Natural killer cell treated with Interleukin-12 subunit alpha and Interleukin-12 subunit beta and Interleukin-15 and Interleukin-18, amount 100 ng/mL, for 72 hours (primary cell): ENCODE data around the gene F2R. TPM values are rescaled to one million over a fixed set of nuclear protein-coding genes. Genes with fewer than 3 reads are reported as not detected.

Experiments
- ATAC-seq, 2 donors: fragments of 150-1000 bp; cut with Tn5 transposase in 1 of 2; sonication (Bioruptor Pico), chemical (Tn5 transposase) in 1 of 2; 2 replicates each; pipeline ENCODE4 v1.10.0; 2021
- DNase-seq: peaks from one replicate; pipeline ENCODE4 v3.0.0; 2022; ENCODE audit warnings: low spot score
- H3K27ac Mint-ChIP-seq, 2 donors: 1 replicate in 1 of 2; 2 replicates in 1 of 2; pipeline ENCODE4 v1.8.0; 2022; ENCODE audit warnings: mixed read lengths in 2 of 2, mild to moderate bottlenecking in 1 of 2, moderate library complexity in 1 of 2
- H3K27me3 Mint-ChIP-seq, 2 donors: 1 replicate in 1 of 2; 2 replicates in 1 of 2; pipeline ENCODE4 v1.8.0; 2022; ENCODE audit warnings: mixed read lengths in 2 of 2
- H3K36me3 Mint-ChIP-seq: one replicate; pipeline ENCODE4 v1.8.0; 2022; ENCODE audit warnings: mixed read lengths
- H3K4me1 Mint-ChIP-seq, 2 donors: 1 replicate in 1 of 2; 2 replicates in 1 of 2; pipeline ENCODE4 v1.8.0; 2022; ENCODE audit warnings: low read depth in 2 of 2, mixed read lengths in 2 of 2, mild to moderate bottlenecking in 1 of 2
- H3K4me3 Mint-ChIP-seq: one replicate; pipeline ENCODE4 v1.8.0; 2022; ENCODE audit warnings: mixed read lengths
- H3K9me3 Mint-ChIP-seq: 2 replicates; pipeline ENCODE4 v1.8.0; 2022; ENCODE audit warnings: mixed read lengths
- total RNA-seq, 2 donors: library from RNA; stranded (reverse); gene quantifications; one replicate each; pipeline ENCODE4 v1.2.3, GENCODE V29; 2022

The F2R gene
- total RNA-seq, 2 donors from 2014 or later = 8.1 to 23.7 TPM

DNA sequence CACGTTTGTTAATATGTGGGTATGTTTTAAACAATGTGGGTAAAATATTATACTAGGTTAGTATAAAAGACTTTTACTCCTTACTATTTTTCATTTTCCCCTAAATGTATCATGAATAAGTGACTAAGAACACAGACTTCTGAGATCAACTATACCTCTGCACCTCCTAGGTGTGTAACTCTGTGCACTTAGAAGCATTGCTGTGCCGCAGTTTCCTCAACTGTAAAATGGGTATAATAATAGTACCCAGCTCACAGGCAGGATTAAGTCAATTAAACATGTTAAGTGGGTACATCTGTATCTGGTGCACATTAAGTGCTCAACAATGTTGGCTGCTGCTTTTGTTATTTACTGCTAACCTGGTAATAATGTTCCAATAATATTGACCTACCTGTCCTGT lies 21.6 kb upstream of the F2R start:
- H3K36me3 Mint-ChIP-seq = peaks cover 13% of the 10 kb centered on the region
- H3K4me3 Mint-ChIP-seq = no peak overlapping the region
- H3K27me3 Mint-ChIP-seq = no peaks in the 10 kb centered on the region
- DNase-seq = no peak
- no peaks in the 10 kb centered on the region for H3K9me3 Mint-ChIP-seq
- H3K4me1 Mint-ChIP-seq = peaks cover 24 to 51% of the 10 kb centered on the region in 2 donors
- no peak for ATAC-seq
- H3K27ac Mint-ChIP-seq = no peak overlapping the region

DNA sequence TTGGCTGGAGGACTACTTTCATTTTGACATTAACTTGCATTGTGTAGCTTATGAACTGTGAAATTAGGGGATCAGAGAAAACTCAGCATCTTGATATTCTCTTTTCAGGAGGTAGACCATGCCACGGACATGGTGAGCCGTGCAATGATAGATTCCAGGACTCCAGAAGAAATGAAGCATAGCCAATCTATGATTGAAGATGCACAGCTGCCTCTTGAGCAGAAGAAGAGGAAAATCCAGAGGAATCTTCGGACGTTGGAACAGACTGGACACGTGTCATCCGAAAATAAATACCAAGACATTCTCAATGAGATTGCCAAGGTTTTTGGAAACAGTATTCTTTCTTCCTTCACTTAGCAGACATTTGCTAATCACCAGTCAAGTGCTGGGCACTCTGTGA lies 20.6 kb upstream of the F2R start:
- no peak overlapping the region for H3K4me3 Mint-ChIP-seq
- H3K36me3 Mint-ChIP-seq = peaks cover 13% of the 10 kb centered on the region
- no peaks in the 10 kb centered on the region for H3K27me3 Mint-ChIP-seq
- no peak for DNase-seq
- peaks cover 24 to 49% of the 10 kb centered on the region in 2 donors for H3K4me1 Mint-ChIP-seq
- ATAC-seq = no peak
- peak overlapping the region in 1 of 2 donors; percentile 37 for H3K27ac Mint-ChIP-seq
- H3K9me3 Mint-ChIP-seq = no peaks in the 10 kb centered on the region

DNA sequence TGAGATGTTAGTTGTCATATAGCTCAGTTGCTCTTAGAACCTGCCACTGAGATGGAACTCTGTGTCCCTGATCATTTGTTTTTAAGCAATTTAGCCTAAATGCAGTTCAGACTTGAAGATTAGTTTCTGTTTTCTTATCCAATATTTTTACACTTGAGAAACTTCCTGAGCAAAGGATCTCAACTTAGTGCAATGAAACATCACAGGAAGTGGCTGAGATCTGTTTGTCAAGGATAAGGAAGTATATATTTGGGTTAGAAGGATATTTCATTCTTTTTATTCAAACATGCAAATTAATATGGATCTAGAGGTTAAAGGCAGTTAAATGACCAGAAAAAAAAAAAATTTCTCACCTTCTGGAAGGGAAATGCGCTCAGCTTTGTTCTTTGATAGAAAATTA lies 19.7 kb upstream of the F2R start:
- Mint-ChIP-seq H3K9me3 (no peaks in the 10 kb centered on the region), H3K27ac (peak overlapping the region in 1 of 2 donors; percentile 73), H3K4me3 (no peak overlapping the region), H3K36me3 (peaks cover 20% of the 10 kb centered on the region), H3K27me3 (no peaks in the 10 kb centered on the region), H3K4me1 (peaks cover 24 to 52% of the 10 kb centered on the region in 2 donors)
- ATAC-seq (no peak), DNase-seq (no peak)

DNA sequence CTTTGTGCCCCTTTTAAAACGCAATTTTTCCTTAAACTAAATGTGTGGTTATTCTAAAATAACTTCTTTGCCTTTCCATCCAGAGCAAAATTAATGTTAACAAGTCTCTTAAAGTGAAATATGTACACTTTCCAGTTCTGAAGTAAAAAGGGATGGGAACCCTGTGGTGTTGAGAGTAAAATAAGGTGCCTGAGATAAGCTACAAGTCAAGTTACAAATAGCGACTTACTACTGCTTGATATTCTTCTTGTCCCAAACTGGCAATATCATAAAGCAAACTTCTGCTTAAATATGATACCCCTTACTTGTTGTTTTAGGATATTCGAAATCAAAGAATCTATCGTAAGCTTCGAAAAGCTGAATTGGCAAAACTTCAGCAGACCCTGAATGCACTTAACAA lies 18.3 kb upstream of the F2R start:
- H3K36me3 Mint-ChIP-seq = peaks cover 23% of the 10 kb centered on the region
- no peak for ATAC-seq

DNA sequence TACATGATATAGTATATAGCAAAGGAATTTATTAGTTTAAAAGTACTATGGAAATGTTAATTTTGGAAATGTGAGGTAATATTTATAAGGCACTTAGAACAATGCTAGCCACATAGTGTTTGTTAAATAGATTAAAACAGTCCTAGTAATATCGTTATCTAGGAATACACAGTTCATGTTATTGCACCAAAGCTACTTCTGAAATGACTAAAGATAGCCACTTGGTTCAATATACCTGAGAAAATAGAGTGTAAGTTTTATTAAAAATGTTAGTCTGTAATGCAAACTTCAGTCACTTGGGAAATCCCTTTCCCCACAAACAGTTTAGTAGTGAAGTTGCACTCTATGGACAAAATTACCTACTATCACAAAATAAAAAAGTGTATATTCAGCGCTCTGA lies 15.4 kb upstream of the F2R start:
- Mint-ChIP-seq H3K4me3 (no peak overlapping the region), H3K9me3 (no peaks in the 10 kb centered on the region), H3K4me1 (peaks cover 8 to 28% of the 10 kb centered on the region in 2 donors), H3K36me3 (peaks cover 16% of the 10 kb centered on the region), H3K27me3 (no peaks in the 10 kb centered on the region), H3K27ac (peak overlapping the region in 1 of 2 donors; percentile 15)
- ATAC-seq = peak in 1 of 2 donors; percentile 48
- no peak for DNase-seq

More for the DNA sequence above, 18.3 kb upstream of the F2R start:
- H3K27me3 Mint-ChIP-seq = no peaks in the 10 kb centered on the region
- DNase-seq = no peak
- no peaks in the 10 kb centered on the region for H3K9me3 Mint-ChIP-seq
- H3K4me3 Mint-ChIP-seq = no peak overlapping the region
- H3K4me1 Mint-ChIP-seq = peaks cover 13 to 40% of the 10 kb centered on the region in 2 donors
- H3K27ac Mint-ChIP-seq = no peak overlapping the region

DNA sequence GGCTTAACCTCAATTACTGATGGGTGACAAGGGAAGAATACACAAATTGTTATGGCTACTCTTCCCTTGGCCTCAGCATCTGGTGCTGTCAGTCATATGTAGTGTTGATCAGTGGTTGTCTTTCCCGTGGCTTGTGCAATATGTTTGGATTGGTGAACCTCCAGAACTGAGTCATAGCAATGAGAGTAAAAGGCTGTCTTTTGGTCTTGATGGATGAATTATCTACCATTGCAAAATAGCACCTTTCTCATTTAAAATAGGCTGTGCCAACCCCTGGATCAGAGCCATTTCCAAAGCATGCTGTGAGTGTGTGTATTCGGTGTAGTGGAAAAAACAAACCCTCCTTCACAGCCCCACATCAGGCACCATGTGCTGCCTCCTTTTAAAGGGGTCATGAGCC lies 14.6 kb upstream of the F2R start:
- H3K9me3 Mint-ChIP-seq = no peaks in the 10 kb centered on the region
- H3K27ac Mint-ChIP-seq = peak overlapping the region in 1 of 2 donors; percentile 15
- ATAC-seq (peak in 1 of 2 donors; percentile 66), DNase-seq (no peak)
- H3K4me1 Mint-ChIP-seq = peaks cover 6 to 25% of the 10 kb centered on the region in 2 donors
- no peaks in the 10 kb centered on the region for H3K27me3 Mint-ChIP-seq
- H3K4me3 Mint-ChIP-seq = no peak overlapping the region
- H3K36me3 Mint-ChIP-seq = peaks cover 12% of the 10 kb centered on the region

DNA sequence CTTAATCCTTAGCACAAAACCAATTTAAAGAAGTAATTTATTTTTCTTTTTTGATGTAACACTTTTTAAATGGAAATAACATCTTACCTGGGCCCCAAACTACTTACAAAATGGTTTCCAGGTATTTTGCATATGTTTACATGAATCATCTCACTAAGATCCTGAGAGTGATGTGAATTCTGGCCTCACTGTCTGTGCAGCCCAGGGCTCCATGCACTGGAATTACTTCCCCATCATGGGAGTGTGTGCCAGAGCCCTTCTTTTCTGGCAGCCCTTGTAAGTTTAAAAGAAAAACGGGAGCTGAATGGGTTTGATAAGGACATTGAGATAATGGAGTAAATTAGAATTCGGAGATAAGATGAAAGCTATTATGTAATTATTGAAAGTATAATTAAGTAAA lies 12.2 kb upstream of the F2R start:
- DNase-seq = no peak
- Mint-ChIP-seq H3K9me3 (no peaks in the 10 kb centered on the region), H3K4me1 (peaks cover 3 to 23% of the 10 kb centered on the region in 2 donors), H3K36me3 (peaks cover 10% of the 10 kb centered on the region), H3K27ac (no peak overlapping the region), H3K27me3 (no peaks in the 10 kb centered on the region), H3K4me3 (no peak overlapping the region)
- no peak for ATAC-seq

DNA sequence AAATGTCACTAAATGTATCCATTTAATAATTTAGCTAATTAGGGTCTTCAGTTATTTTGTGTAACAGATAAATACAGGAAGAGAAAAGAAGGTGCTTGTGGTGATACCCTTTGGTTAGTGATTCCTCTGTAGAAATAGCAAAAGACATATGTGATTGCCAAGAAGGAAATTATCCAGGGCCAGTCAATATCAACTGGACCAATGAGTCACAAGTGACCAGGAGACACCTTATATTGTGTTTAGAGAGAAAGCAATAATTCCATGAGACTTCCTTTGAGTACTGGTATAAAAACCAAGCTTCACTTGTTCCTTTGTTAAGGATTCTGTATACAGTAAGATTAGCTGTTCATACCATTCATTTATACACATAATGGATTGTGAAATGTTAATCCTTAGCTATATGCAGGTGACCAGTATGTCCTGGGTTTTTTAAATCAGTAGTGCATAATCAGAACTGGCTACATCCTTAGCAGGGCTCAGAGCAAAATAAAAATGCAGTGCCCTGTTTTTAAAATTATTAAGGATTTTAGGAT lies 11.7 kb upstream of the F2R start:
- H3K4me3 Mint-ChIP-seq = no peak overlapping the region
- ATAC-seq = no peak
- no peak for DNase-seq
- H3K27me3 Mint-ChIP-seq = no peaks in the 10 kb centered on the region
- no peak overlapping the region for H3K27ac Mint-ChIP-seq
- no peaks in the 10 kb centered on the region for H3K9me3 Mint-ChIP-seq
- H3K36me3 Mint-ChIP-seq = peaks cover 10% of the 10 kb centered on the region
- H3K4me1 Mint-ChIP-seq = peaks cover 3 to 20% of the 10 kb centered on the region in 2 donors

DNA sequence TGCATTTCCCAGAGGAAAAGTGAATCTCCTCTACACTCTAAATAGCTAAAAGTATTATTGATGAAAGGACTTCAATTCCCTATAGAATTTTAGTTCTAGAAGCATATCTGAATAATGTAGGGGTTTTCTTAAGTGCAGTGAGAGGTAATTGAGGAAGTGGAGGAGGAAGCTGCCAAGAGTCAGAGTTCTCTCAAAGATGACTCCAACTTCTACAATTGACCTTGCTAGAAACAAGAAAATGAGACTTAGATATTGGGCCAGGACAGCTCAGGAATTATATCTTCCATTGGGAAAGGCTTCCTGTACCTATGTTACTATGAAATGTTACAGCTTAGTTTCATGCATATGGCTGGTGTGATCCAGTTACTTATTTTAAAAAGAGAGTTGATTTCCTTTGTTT lies 10.4 kb upstream of the F2R start:
- Mint-ChIP-seq H3K27me3 (no peaks in the 10 kb centered on the region), H3K27ac (no peak overlapping the region), H3K9me3 (no peaks in the 10 kb centered on the region), H3K4me3 (no peak overlapping the region), H3K36me3 (peaks cover 10% of the 10 kb centered on the region), H3K4me1 (peaks cover 5 to 17% of the 10 kb centered on the region in 2 donors)
- ATAC-seq (no peak), DNase-seq (no peak)

DNA sequence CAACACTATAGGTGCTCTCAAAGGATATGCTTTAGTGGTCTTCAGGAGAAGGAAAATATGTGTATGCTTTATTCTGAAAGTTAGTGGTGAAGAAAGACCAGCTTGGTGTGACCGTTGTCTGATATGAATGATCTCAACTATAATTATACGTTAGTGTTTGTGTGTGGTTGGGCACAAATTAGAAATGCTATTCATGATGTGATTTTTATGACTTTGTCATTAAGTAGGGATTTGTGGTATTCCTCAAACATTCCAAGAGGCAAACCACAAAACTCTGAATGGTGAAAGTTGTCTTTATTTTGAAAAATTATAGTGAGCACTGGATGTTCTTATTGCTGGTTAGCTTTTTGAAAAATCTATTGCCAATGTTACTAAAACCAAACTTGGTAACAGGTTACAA lies 6.2 kb upstream of the F2R start:
- Mint-ChIP-seq H3K36me3 (no peaks in the 10 kb centered on the region), H3K9me3 (no peaks in the 10 kb centered on the region), H3K27me3 (no peaks in the 10 kb centered on the region), H3K4me3 (no peak overlapping the region), H3K27ac (peak overlapping the region in 1 of 2 donors; percentile 19), H3K4me1 (peaks cover 22 to 27% of the 10 kb centered on the region in 2 donors)
- no peak for DNase-seq
- peak in 1 of 2 donors; percentile 56 for ATAC-seq

DNA sequence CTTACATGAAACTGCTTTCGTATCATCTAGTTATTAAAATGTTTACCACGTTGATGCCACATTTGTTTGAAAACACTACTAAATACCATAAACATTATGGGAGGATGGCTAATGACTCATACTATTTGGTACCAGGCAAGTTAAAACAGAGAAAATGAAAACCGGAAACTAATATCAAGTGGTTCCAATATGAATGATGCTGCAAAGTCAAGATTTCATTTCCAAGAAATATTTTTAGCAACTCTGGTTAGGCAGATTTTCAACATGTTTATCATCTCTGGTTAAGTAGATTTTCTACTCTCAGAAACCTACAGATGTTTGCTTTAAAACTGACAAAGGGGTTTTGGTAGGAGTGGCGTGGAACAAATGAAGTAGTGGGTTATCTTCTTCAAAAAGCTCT lies 4.9 kb upstream of the F2R start:
- no peaks in the 10 kb centered on the region for H3K27me3 Mint-ChIP-seq
- peaks cover 21 to 31% of the 10 kb centered on the region in 2 donors for H3K4me1 Mint-ChIP-seq
- H3K36me3 Mint-ChIP-seq = no peaks in the 10 kb centered on the region
- H3K4me3 Mint-ChIP-seq = peak overlapping the region; percentile 73
- no peak for DNase-seq
- no peaks in the 10 kb centered on the region for H3K9me3 Mint-ChIP-seq
- peak overlapping the region; percentile 65 to 85 for H3K27ac Mint-ChIP-seq
- ATAC-seq = peak in 1 of 2 donors; percentile 51

DNA sequence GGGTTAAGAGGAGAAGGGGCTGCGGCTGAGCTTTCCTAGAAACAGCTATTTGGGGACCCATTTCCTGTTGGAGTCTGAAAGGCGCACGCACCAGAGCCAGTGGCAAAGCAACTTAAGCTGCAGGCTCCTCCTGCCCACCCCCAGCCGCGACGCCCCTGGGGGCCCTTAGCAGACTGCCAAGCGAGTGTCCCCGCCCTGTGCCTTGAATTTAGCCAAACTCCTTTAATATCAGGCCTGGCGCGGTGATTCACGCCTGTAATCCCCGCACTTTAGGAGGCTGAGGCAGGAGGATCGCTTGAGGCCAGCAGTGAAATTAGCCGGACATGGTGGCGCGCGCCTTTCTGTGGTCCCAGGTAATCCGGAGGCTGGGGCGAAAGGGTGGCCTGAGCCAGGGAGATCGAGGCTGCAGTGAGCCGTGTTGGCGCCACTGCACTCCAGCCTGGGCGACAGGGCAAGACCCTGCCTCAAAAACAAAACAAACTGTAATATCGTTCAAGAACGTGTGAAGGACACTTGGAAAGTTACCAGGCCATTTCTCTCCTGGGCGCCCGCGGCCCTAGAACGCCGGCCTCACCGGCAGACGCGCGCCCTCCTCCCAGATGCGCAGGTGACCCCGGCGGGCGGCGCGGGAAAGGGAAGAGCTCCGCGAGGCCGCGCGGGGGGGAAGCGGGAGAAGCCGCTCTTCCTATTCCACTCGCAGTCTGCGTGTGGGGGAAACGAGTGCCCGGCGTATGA lies 1.0 kb upstream of the F2R start:
- DNase-seq (peak; percentile 71), ATAC-seq (peak; percentile 33 to 57)
- Mint-ChIP-seq H3K36me3 (no peaks in the 10 kb centered on the region), H3K4me3 (peak overlapping the region; percentile 93), H3K27ac (peak overlapping the region; percentile 65 to 79), H3K9me3 (no peaks in the 10 kb centered on the region), H3K27me3 (no peaks in the 10 kb centered on the region), H3K4me1 (peaks cover 39 to 50% of the 10 kb centered on the region in 2 donors)

DNA sequence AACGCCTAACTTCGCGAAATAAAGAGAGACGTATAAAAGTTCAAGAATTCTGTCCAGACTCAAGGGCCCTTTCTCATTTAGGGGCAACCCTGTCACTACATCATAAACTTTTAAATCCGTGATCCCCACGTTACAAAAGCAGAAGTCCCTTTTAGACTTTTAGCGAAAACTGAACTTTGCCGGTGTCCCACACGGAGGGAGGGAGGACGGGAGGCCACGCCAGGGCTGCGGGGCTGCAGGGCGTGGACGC lies 515 bp upstream of the F2R start:
- no peaks in the 10 kb centered on the region for H3K9me3 Mint-ChIP-seq
- peaks cover 39 to 49% of the 10 kb centered on the region in 2 donors for H3K4me1 Mint-ChIP-seq
- H3K4me3 Mint-ChIP-seq = peak overlapping the region; percentile 93
- H3K27me3 Mint-ChIP-seq = no peaks in the 10 kb centered on the region
- DNase-seq (no peak), ATAC-seq (no peak)
- peak overlapping the region; percentile 65 to 79 for H3K27ac Mint-ChIP-seq
- no peaks in the 10 kb centered on the region for H3K36me3 Mint-ChIP-seq

DNA sequence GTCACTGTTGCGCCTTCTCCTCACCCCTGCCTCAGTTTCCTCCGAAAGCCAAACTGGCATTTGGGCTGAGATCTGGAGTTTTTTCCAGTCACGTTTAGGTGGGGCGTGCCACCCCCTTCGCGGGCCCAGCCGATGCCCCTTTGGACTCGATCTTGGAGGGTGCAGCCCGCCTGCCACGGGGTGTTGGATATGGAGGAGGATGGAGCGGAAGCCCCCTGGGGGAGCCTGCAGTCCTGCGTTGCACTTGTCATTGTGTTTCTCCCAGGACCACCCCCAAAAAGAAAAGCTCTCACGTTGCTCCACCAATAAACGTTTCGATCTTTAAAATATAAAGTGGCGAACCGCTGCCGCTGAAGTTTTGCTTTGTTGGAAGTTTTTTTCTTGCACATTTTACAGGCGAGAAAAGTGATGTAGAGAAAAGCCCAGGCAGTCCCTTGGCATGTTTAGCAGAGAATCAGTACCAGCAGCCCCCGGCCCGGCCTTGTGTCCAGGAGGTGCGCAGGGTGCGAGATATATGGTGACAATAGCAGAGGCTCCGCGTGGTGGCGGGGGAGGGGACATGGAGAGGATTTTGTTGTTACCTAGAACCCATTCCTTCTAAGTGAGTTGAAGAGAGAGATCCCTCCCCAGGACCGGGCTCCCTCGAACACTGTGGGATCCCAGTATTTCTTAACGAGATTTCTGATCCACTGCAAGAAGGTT lies 681 bp downstream of the F2R start:
- peaks cover 35 to 44% of the 10 kb centered on the region in 2 donors for H3K4me1 Mint-ChIP-seq
- H3K4me3 Mint-ChIP-seq = peak overlapping the region; percentile 93
- H3K9me3 Mint-ChIP-seq = no peaks in the 10 kb centered on the region
- ATAC-seq (peak; percentile 37 to 41), DNase-seq (no peak)
- H3K36me3 Mint-ChIP-seq = no peaks in the 10 kb centered on the region
- peak overlapping the region; percentile 79 to 83 for H3K27ac Mint-ChIP-seq
- H3K27me3 Mint-ChIP-seq = no peaks in the 10 kb centered on the region
